Erythroblast (primary cell): ENCODE measurements around the gene TBC1D8.

Source experiments
- GATA1 ChIP-seq: IDR thresholded peaks from 2 replicates; pipeline ENCODE4 v1.6.1; 2011; ENCODE audit warnings: low read depth, mild to moderate bottlenecking, control low read depth, low read length, moderate library complexity
- POLR2A ChIP-seq: IDR thresholded peaks from 2 replicates; pipeline ENCODE4 v1.6.1; 2011; ENCODE audit warnings: mild to moderate bottlenecking, low read length

DNA sequence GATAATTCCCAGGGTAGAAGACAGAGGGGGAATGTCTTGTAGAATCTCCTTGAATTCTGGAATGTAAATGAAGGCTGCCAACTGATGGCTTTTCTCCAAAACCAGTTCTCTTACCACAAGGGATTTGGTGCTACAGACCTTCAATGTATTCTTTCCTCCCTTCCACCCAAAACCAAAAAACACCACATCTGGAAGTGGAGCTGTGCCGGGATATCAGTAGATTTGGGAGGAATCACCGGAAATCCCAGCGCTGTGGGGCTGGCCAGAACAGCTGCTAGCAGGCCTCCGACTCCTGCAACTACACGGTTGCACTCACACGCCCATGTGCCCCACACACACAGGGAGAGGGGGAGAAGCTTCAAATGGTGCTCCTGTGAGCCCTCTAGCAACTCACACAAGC, 103.4 kb downstream of the TBC1D8 start:
- no peak for TF ChIP-seq POLR2A
- no peak for TF ChIP-seq GATA1
